ENCODE results near the gene DDX25. TPM values are rescaled to one million over a fixed set of nuclear protein-coding genes. Genes with fewer than 3 reads are reported as not detected.

DDX25 gene
- total RNA-seq, 4 donors from 2014 or later = 0.08 TPM; not detected in 3

- no peak for TF ChIP-seq POLR2AphosphoS5 (IDR thresholded peaks at IDR 0.05)
- TF ChIP-seq POLR2A (IDR thresholded peaks at IDR 0.05) = no peak
- no peak for TF ChIP-seq EP300 (IDR thresholded peaks at IDR 0.05)
- no peak for TF ChIP-seq CTCF (IDR thresholded peaks at IDR 0.05)
- Histone ChIP-seq H3K4me3 (no peak overlapping the region), H3K4me1 (peaks cover 0 to 6% (median 3%) of the 10 kb centered on the region in 3 donors), H3K36me3 (no peaks in the 10 kb centered on the region), H3K9me3 (no peaks in the 10 kb centered on the region), H3K27me3 (no peaks in the 10 kb centered on the region), H3K27ac (no peak overlapping the region)
- no peak for ATAC-seq
- WGBS, 2 donors (ENCODE audit: low coverage in 1 of 2) = 48 to 79% methylated on average over 5 to 6 of the region's 6 CpGs
Measured at GRCh38 chr11:125931668-125932067, 27.4 kb downstream of the DDX25 start.

GRCh38 chr11:125932301-125932700, 28.0 kb downstream of the DDX25 start:
- Histone ChIP-seq H3K27ac (no peak overlapping the region), H3K4me1 (peaks cover 0 to 6% (median 3%) of the 10 kb centered on the region in 3 donors), H3K27me3 (no peaks in the 10 kb centered on the region), H3K36me3 (no peaks in the 10 kb centered on the region), H3K4me3 (no peak overlapping the region), H3K9me3 (no peaks in the 10 kb centered on the region)
- ATAC-seq = no peak
- WGBS, 2 donors (ENCODE audit: low coverage in 1 of 2) = no CpG with 5 or more reads among the region's 9 CpGs
- TF ChIP-seq POLR2AphosphoS5 (IDR thresholded peaks at IDR 0.05) (no peak), POLR2A (IDR thresholded peaks at IDR 0.05) (no peak), CTCF (IDR thresholded peaks at IDR 0.05) (no peak), EP300 (IDR thresholded peaks at IDR 0.05) (no peak)

- Histone ChIP-seq H3K4me3 (no peak overlapping the region), H3K4me1 (peaks cover 0 to 8% (median 3%) of the 10 kb centered on the region in 3 donors), H3K36me3 (no peaks in the 10 kb centered on the region), H3K27me3 (no peaks in the 10 kb centered on the region), H3K27ac (no peak overlapping the region), H3K9me3 (no peaks in the 10 kb centered on the region)
- TF ChIP-seq POLR2AphosphoS5 (IDR thresholded peaks at IDR 0.05) (no peak), CTCF (IDR thresholded peaks at IDR 0.05) (no peak), EP300 (IDR thresholded peaks at IDR 0.05) (no peak), POLR2A (IDR thresholded peaks at IDR 0.05) (no peak)
- ATAC-seq = no peak
- WGBS, 2 donors (ENCODE audit: low coverage in 1 of 2) = 30 to 80% methylated on average over 2 to 11 of the region's 12 CpGs
Measured at GRCh38 chr11:125933030-125933813, 28.9 kb downstream of the DDX25 start.

- H3K4me1 ChIP-seq = peaks cover 0 to 20% (median 12%) of the 10 kb centered on the region in 3 donors
- H3K36me3 ChIP-seq = no peaks in the 10 kb centered on the region
- ATAC-seq = no peak
- WGBS, 2 donors (ENCODE audit: low coverage in 1 of 2) = 94 to 95% methylated on average over 7 to 8 of the region's 8 CpGs
- H3K27ac ChIP-seq = no peak overlapping the region
- H3K4me3 ChIP-seq = no peak overlapping the region
- H3K9me3 ChIP-seq = no peaks in the 10 kb centered on the region
- H3K27me3 ChIP-seq = no peaks in the 10 kb centered on the region
- TF ChIP-seq EP300 (IDR thresholded peaks at IDR 0.05) (no peak), POLR2A (IDR thresholded peaks at IDR 0.05) (no peak), POLR2AphosphoS5 (IDR thresholded peaks at IDR 0.05) (no peak), CTCF (IDR thresholded peaks at IDR 0.05) (no peak)
Measured at GRCh38 chr11:125934473-125934872, 30.2 kb downstream of the DDX25 start.

GRCh38 chr11:125935056-125935455, 30.7 kb downstream of the DDX25 start:
- H3K9me3 ChIP-seq = no peaks in the 10 kb centered on the region
- no peak overlapping the region for H3K4me3 ChIP-seq
- no peaks in the 10 kb centered on the region for H3K27me3 ChIP-seq
- H3K4me1 ChIP-seq = peaks cover 0 to 21% (median 12%) of the 10 kb centered on the region in 3 donors
- H3K27ac ChIP-seq = no peak overlapping the region
- 97 to 100% methylated on average over 2 of the region's 2 CpGs for WGBS, 2 donors (ENCODE audit: low coverage in 1 of 2)
- TF ChIP-seq POLR2AphosphoS5 (IDR thresholded peaks at IDR 0.05) = no peak
- no peak for TF ChIP-seq POLR2A (IDR thresholded peaks at IDR 0.05)
- TF ChIP-seq EP300 (IDR thresholded peaks at IDR 0.05) = no peak
- TF ChIP-seq CTCF (IDR thresholded peaks at IDR 0.05) = no peak
- H3K36me3 ChIP-seq = no peaks in the 10 kb centered on the region
- ATAC-seq = no peak

Measured in gastroesophageal sphincter (tissue), 4 donors.